Testis (tissue), 3 donors: ENCODE results near the gene WDR18. TPM values are rescaled to one million over a fixed set of nuclear protein-coding genes. Genes with fewer than 3 reads are reported as not detected.

ENCODE experiments used
- DNase-seq: peaks from one replicate; pipeline ENCODE4 v3.0.0-alpha.2; 2019
- H3K27ac ChIP-seq, 2 donors: fragments of 200-600 bp; sonication (generic); one replicate each; pipeline ENCODE4 v1.5.1; 2019
- H3K27me3 ChIP-seq: fragments of 200-600 bp; sonication (generic); one replicate; pipeline ENCODE4 v1.5.1; 2019
- H3K36me3 ChIP-seq: fragments of 200-600 bp; sonication (generic); one replicate; pipeline ENCODE4 v1.5.1; 2017; ENCODE audit warnings: low read depth; ENCODE audit errors: missing control alignments
- H3K4me1 ChIP-seq: fragments of 200-600 bp; sonication (generic); one replicate; pipeline ENCODE4 v1.5.1; 2019
- H3K4me3 ChIP-seq, 2 donors: fragments of 200-600 bp; sonication (generic); one replicate each; pipeline ENCODE4 v1.5.1; 2017 to 2019
- H3K9me3 ChIP-seq: fragments of 200-600 bp; sonication (generic); one replicate; pipeline ENCODE4 v1.5.1; 2017
- CTCF ChIP-seq, 3 experiments: fragments of 450-650 bp in 2 of 3; fragments of 200-600 bp in 1 of 3; sonication (generic) in 1 of 3; IDR thresholded peaks; one replicate each; pipeline ENCODE4 v1.5.1; 2016 to 2019; ENCODE audit warnings: antibody characterized with exemption in 3 of 3, mild to moderate bottlenecking in 2 of 3, moderate library complexity in 1 of 3
- POLR2A ChIP-seq: fragments of 450-650 bp; IDR thresholded peaks from one replicate; pipeline ENCODE4 v1.6.1; 2017; ENCODE audit warnings: antibody characterized with exemption, mild to moderate bottlenecking, moderate library complexity
- WGBS, 2 donors: methylation state at CpG; one replicate each; pipeline ENCODE4 v1.1.5; 2018; 5-methylcytosine and 5-hydroxymethylcytosine counted together
- intact Hi-C: fragments of 100-400 bp; cut with DNase I; formaldehyde crosslinking; loops from one replicate; pipeline ENCODE4 v1.15.1; 2023; ENCODE audit warnings: low total_unique reads
- polyA plus RNA-seq: library from polyadenylated mRNA; stranded (reverse); fragments of 350-450 nt; fragmentation: Illumina TruSeq; extraction: RNeasy Lipid Tissue Mini Kit (QIAGEN cat#74804); gene quantifications from one replicate; pipeline ENCODE4 v1.2.3, GENCODE V29; 2014; ENCODE audit warnings: low read depth, low replicate concordance; ENCODE audit not compliant: insufficient read depth
- total RNA-seq, 2 donors: library from RNA; depleted of rRNA; stranded (reverse); fragments of >200 nt; gene quantifications; one replicate each; pipeline ENCODE4 v1.2.3, GENCODE V29; 2016

Gene WDR18
- total and polyA plus RNA-seq, 3 donors from 2014 or later = 38.7 to 108 (median 70.9) TPM

- Histone ChIP-seq H3K4me3 (no peak overlapping the region), H3K4me1 (peaks cover 16% of the 10 kb centered on the region), H3K27me3 (no peaks in the 10 kb centered on the region), H3K9me3 (no peaks in the 10 kb centered on the region), H3K36me3 (no peaks in the 10 kb centered on the region), H3K27ac (no peak overlapping the region)
- intact Hi-C loops = no loop called here
- no peak for DNase-seq
- 92 to 93% methylated on average over 8 to 14 of the region's 17 CpGs for WGBS, 2 donors
- TF ChIP-seq POLR2A (no peak), CTCF (IDR thresholded peaks at IDR 0.05) (no peak)
Measured at GRCh38 chr19:993361-993830, 9.3 kb downstream of the WDR18 start.

DNA sequence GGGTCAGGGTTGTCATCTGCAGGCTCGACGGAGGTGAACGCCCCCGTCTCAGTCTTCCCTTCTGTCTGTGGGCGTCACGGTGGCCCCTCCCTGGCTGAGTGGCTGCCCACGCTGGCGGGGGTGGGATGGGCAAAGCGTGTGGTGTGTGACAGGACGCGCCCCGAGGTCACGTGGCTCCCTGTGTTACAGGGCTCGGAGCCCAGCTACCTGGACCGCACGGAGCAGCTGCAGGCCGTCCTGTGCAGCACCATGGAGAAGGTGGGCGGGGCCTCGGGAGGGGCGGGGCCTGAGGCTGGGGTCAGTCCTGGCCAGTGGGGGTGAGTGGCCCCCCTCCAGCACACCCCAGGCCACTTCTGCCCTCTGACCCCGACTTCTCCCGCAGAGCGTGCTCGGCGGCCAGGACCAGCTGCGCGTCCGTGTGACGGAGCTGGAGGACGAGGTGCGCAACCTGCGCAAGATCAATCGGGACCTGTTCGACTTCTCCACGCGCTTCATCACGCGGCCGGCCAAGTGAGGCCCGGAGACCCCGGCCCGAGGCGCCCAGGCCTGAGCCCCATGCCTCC is 9.8 kb downstream of the WDR18 start:
- WGBS, 2 donors = 92 to 94% methylated on average over 29 to 39 of the region's 43 CpGs
- intact Hi-C loops = no loop called here
- TF ChIP-seq CTCF (IDR thresholded peaks at IDR 0.05) (no peak), POLR2A (no peak)
- no peaks in the 10 kb centered on the region for H3K9me3 ChIP-seq
- H3K4me3 ChIP-seq = no peak overlapping the region
- no peak for DNase-seq
- no peak overlapping the region for H3K27ac ChIP-seq
- H3K36me3 ChIP-seq = no peaks in the 10 kb centered on the region
- H3K4me1 ChIP-seq = peaks cover 16% of the 10 kb centered on the region
- no peaks in the 10 kb centered on the region for H3K27me3 ChIP-seq

DNA sequence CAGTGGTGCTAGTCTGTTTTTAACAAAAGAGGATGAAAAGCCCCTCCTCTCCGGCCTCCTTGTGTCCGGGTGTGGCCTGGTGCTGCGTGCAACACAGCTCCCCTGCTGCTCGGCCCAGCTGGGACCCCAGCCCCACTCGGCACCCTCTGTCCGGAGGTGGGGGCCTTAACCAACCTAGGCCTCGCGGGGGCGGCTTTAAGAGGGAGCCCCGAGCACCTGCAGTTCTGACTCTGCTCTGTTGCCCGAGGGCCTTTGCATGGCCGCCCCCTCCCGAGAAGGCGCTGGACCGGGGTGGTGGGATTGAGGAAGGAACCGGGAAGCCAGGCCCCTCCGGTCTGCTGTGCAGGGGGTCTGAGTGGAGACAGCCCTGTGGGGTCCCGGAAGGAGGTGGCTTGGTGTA is 10.4 kb downstream of the WDR18 start:
- WGBS, 2 donors = 95 to 96% methylated on average over 18 of the region's 18 CpGs
- Histone ChIP-seq H3K4me1 (peaks cover 16% of the 10 kb centered on the region), H3K27ac (no peak overlapping the region), H3K27me3 (no peaks in the 10 kb centered on the region), H3K36me3 (no peaks in the 10 kb centered on the region), H3K9me3 (no peaks in the 10 kb centered on the region), H3K4me3 (no peak overlapping the region)
- intact Hi-C loops = no loop called here
- no peak for DNase-seq
- no peak for TF ChIP-seq POLR2A

DNA sequence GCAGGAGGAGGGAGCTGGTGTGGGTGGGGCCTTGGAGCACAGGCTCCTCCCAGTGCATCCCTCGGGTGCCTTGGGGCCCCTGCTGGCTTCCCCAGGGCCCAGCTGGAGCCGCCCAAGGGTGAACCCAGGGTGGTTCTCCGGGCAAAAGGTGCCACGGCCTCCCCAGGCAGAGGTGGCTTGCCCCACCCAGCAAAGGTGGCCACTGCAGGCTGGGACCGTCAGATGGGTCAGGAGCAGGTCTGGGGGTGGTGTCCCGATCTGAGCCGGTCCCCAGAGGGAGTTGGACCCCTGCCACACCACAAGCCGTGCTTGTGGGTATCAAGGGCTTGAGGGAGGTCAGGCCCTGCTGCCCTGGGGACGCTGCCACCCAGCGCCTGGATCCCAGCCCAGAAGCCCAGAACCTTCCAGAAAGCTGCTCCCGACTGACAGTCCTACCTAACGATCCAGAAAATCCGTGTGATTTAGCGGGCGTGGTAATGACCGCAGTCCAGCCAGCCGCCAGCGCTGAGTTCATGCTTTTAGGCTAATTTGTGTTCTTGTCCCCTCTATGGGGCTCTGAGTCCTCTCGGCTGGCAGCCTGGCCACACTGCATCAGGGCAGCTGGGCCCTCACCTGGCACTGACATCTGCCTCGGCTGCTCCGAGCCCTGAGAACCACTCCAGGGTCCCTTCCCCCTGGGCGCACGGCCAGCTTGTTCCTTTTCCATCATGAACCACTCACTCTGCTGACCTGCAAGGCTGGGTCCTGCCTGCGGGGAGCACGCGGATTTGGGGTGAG is 11.1 kb downstream of the WDR18 start:
- Histone ChIP-seq H3K4me1 (peaks cover 12% of the 10 kb centered on the region), H3K36me3 (no peaks in the 10 kb centered on the region), H3K27ac (no peak overlapping the region), H3K27me3 (no peaks in the 10 kb centered on the region), H3K9me3 (no peaks in the 10 kb centered on the region), H3K4me3 (no peak overlapping the region)
- intact Hi-C loops = no loop called here
- 81 to 89% methylated on average over 24 to 26 of the region's 26 CpGs for WGBS, 2 donors
- no peak for TF ChIP-seq POLR2A
- TF ChIP-seq CTCF (IDR thresholded peaks at IDR 0.05) = no peak
- no peak for DNase-seq

DNA sequence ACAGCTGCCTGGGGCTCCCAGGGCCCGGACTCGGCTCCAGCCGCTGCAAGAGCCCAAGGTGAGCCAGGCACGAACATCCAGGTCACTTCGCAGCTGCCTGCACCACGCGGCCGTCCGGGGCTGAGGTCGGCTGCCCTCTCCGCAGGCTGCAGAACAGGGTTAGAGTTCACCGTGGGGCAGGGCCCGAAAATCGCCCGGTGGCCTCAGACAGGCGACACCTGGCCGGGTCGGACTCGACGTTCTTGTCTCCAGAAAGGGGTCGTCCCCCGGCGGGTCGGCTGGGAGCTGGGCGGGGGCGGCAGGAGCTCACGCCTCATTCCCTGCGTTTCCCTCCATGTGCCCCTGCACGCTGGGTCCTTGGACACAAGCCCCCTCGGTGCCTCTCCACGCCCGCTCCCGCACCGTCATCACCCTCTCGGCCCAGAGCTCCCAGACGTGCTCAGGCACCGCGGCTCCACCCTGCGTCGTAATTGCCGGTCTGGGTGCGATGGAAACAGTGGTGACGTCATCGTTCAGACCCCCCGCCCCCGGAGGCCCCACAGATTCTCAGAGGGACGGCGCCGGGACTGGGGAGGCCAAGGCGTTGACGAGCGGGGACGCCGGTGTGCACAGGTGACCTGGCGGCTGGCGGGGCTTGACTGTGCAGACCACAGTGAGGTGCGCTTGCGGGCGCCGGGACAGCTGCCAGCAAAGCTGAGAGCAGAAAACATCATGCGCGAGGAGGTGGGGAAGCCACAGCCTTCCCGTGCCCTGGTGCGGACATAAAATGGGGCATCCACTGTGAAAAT is 12.1 kb downstream of the WDR18 start:
- Histone ChIP-seq H3K9me3 (no peaks in the 10 kb centered on the region), H3K4me1 (peaks cover 7% of the 10 kb centered on the region), H3K36me3 (no peaks in the 10 kb centered on the region), H3K4me3 (peak overlapping the region in 1 of 2 donors; percentile 17), H3K27ac (no peak overlapping the region), H3K27me3 (no peaks in the 10 kb centered on the region)
- no peak for DNase-seq
- TF ChIP-seq CTCF (IDR thresholded peaks at IDR 0.05) (no peak), POLR2A (no peak)
- WGBS, 2 donors = 0 to 18% methylated on average over 9 to 64 of the region's 64 CpGs
- intact Hi-C loops = no loop called here
